Activated CD4-positive, alpha-beta T cell treated with anti-CD3 and anti-CD28 coated beads for 36 hours (primary cell): Measurements from ENCODE around the gene FLNC. TPM values are rescaled to one million over a fixed set of nuclear protein-coding genes. Genes with fewer than 3 reads are reported as not detected.

Experiments
- ATAC-seq: fragments of 200-7000 bp; cut with Tn5 transposase; one replicate; pipeline ENCODE4 v1.10.0; 2021; ENCODE audit warnings: mild to moderate bottlenecking, moderate library complexity
- CTCF ChIA-PET: fragments of 350-600 bp; sonication (Branson Sonifier 250); formaldehyde crosslinking; loops from one replicate; lab custom pipeline; 2021; ENCODE audit warnings: antibody characterized with exemption; lab: Charles Lee
- POLR2A ChIA-PET: fragments of 350-600 bp; sonication (Branson Sonifier 250); formaldehyde crosslinking; loops from one replicate; lab custom pipeline; 2021; ENCODE audit warnings: antibody characterized with exemption, inconsistent platforms; lab: Charles Lee
- DNase-seq: peaks from one replicate; pipeline ENCODE4 v3.0.0-alpha.2; 2020
- H3K27ac Mint-ChIP-seq: one replicate; pipeline ENCODE4 v1.8.0; 2021; ENCODE audit warnings: mixed read lengths
- H3K27me3 Mint-ChIP-seq: one replicate; pipeline ENCODE4 v1.8.0; 2021; ENCODE audit warnings: mixed read lengths
- H3K36me3 Mint-ChIP-seq: one replicate; pipeline ENCODE4 v1.8.0; 2021; ENCODE audit warnings: low read depth, mixed read lengths
- H3K4me1 Mint-ChIP-seq: one replicate; pipeline ENCODE4 v1.8.0; 2021; ENCODE audit warnings: mixed read lengths
- H3K4me3 Mint-ChIP-seq: one replicate; pipeline ENCODE4 v1.8.0; 2021; ENCODE audit warnings: mild to moderate bottlenecking, moderate library complexity, mixed read lengths
- H3K9me3 Mint-ChIP-seq: one replicate; pipeline ENCODE4 v1.8.0; 2021; ENCODE audit warnings: low read depth, mixed read lengths
- intact Hi-C, 2 experiments: fragments of 100-400 bp; cut with DNase I in 1 of 2; cut with micrococcal nuclease in 1 of 2; formaldehyde crosslinking; loops; one replicate each; pipeline versions ENCODE4 v1.14.2 to v1.15.1; 2022 to 2024; cut with DNase I, micrococcal nuclease
- total RNA-seq, 2 experiments: library from RNA; stranded (reverse); gene quantifications; one replicate each; pipeline ENCODE4 v1.2.3, GENCODE V29; 2021

The FLNC gene
- total RNA-seq, 2 experiments from 2014 or later = 0.09 to 0.18 TPM

DNA sequence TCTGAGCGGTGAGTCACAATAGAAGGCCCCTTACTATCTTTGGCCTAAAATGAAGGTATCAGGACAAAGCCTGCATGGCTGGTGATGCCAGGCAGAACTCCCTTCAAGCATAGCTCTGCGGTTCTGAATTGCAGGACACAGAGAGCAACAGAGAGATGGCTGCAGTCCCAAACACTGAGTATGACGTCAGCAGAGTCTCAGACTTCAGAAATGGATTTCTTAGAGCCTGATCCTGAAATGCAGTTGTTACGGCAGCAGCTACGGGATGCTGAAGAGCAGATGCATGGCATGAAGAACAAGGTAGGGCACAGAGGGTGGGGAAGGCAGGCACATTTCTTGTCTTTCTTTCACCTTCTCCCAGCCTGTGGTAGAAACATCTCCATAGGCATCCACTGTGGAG is 25.0 kb upstream of the FLNC start:
- no peak for DNase-seq
- ChIA-PET POLR2A (no interaction called here), CTCF (interaction anchor here (0.6 to 1.0 kb wide), 2 partner anchors 20 to 67 kb away, joined by 3 read pairs; no protein-coding TSS in a partner anchor)
- H3K9me3 Mint-ChIP-seq = no peaks in the 10 kb centered on the region
- peaks cover 2% of the 10 kb centered on the region for H3K36me3 Mint-ChIP-seq
- no peaks in the 10 kb centered on the region for H3K27me3 Mint-ChIP-seq
- H3K4me3 Mint-ChIP-seq = no peak overlapping the region
- H3K27ac Mint-ChIP-seq = no peak overlapping the region
- no peaks in the 10 kb centered on the region for H3K4me1 Mint-ChIP-seq
- no peak for ATAC-seq
- intact Hi-C loops = no loop called here

DNA sequence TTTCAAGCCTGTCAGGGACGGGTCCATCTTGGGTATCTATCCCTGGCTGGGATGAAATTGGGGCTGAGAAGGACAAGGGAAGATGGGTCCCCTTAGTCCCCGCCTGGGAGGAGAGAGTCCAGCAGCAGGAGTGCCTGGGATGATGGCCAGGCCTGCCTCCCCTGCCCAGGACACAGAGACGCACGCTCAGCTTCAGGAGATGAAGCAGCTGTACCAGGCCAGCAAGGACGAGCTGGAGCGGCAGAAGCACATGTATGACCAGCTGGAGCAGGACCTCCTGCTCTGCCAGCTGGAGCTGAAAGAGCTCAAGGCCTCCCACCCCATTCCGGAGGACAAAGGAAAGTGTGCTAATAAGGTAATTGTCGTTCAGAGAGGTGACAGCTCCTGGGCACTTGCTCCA is 23.0 kb upstream of the FLNC start:
- Mint-ChIP-seq H3K4me3 (no peak overlapping the region), H3K4me1 (no peaks in the 10 kb centered on the region), H3K27ac (no peak overlapping the region), H3K27me3 (no peaks in the 10 kb centered on the region), H3K36me3 (peaks cover 2% of the 10 kb centered on the region), H3K9me3 (no peaks in the 10 kb centered on the region)
- ChIA-PET CTCF (no interaction called here), POLR2A (no interaction called here)
- intact Hi-C loops = no loop called here
- ATAC-seq (no peak), DNase-seq (no peak)

DNA sequence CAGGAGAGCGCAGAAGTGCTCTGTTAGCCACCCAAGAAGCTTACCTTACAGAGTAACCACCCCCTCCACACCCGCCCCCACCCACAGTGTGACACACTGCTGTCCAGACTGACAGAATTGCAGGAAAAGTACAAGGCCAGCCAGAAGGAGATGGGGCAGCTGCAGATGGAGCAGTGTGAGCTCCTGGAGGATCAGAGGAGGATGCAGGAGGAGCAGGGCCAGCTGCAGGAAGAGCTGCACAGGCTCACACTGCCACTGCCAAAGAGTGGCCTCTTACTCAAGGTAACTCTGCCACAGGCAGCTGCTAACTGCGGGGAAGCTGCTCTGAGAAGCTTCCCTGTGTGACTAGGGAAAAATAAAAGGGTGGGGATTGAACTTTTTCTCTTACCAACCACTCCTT is 20.8 kb upstream of the FLNC start:
- no peak for ATAC-seq
- Mint-ChIP-seq H3K4me1 (no peaks in the 10 kb centered on the region), H3K27me3 (no peaks in the 10 kb centered on the region), H3K27ac (no peak overlapping the region), H3K4me3 (no peak overlapping the region), H3K9me3 (no peaks in the 10 kb centered on the region), H3K36me3 (peaks cover 2% of the 10 kb centered on the region)
- ChIA-PET POLR2A (no interaction called here), CTCF (no interaction called here)
- no peak for DNase-seq
- intact Hi-C loops = no loop called here

DNA sequence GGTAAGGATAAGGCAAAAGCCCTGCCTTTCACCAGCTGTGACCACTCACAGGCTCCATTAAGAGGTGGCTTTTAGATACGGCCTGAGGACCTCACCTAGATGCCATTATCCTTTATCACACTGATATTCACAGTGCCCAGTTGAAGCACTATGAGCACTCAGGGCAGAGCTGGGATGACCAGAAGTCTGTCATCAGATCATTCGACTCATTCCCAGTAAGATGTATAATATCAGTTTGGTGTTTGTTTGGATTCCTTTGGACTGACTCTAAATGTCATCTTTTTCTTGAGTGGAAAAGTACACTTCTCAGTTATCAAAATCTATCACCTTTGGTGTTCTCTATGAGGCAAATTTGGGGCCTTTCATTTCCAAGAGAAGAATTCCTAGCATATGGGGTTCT is 19.7 kb upstream of the FLNC start:
- POLR2A ChIA-PET = no interaction called here
- ATAC-seq (no peak), DNase-seq (no peak)
- H3K27me3 Mint-ChIP-seq = no peaks in the 10 kb centered on the region
- no peak overlapping the region for H3K4me3 Mint-ChIP-seq
- no peaks in the 10 kb centered on the region for H3K9me3 Mint-ChIP-seq
- CTCF ChIA-PET = no interaction called here
- peaks cover 2% of the 10 kb centered on the region for H3K36me3 Mint-ChIP-seq
- H3K4me1 Mint-ChIP-seq = no peaks in the 10 kb centered on the region
- no peak overlapping the region for H3K27ac Mint-ChIP-seq
- intact Hi-C loops = no loop called here

DNA sequence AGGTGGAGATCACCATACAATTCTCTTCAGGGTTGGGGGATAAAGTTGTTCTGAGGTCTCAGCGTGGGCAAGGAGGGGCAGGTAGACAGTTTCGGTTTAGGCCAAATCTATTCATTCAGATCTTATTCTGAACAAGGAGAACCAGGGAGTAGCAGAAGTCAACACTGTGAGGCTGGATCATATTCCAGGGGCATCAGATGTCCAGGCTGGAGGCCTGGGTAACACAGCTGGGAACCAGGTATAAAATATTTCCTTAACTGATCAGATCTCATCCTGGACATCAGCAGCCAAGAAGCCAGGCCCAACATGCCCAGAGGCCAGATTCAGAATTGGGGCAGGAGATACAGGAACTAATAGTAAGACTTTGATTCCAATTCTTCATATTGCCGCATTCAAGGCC is 19.2 kb upstream of the FLNC start:
- H3K27ac Mint-ChIP-seq = no peak overlapping the region
- H3K4me3 Mint-ChIP-seq = no peak overlapping the region
- ATAC-seq (no peak), DNase-seq (no peak)
- ChIA-PET CTCF (interaction anchor here (0.6 kb wide), 1 partner anchor 27 kb away, joined by 3 read pairs; no protein-coding TSS in a partner anchor), POLR2A (no interaction called here)
- H3K36me3 Mint-ChIP-seq = no peaks in the 10 kb centered on the region
- H3K9me3 Mint-ChIP-seq = no peaks in the 10 kb centered on the region
- no peaks in the 10 kb centered on the region for H3K4me1 Mint-ChIP-seq
- H3K27me3 Mint-ChIP-seq = no peaks in the 10 kb centered on the region
- intact Hi-C loops = no loop called here

DNA sequence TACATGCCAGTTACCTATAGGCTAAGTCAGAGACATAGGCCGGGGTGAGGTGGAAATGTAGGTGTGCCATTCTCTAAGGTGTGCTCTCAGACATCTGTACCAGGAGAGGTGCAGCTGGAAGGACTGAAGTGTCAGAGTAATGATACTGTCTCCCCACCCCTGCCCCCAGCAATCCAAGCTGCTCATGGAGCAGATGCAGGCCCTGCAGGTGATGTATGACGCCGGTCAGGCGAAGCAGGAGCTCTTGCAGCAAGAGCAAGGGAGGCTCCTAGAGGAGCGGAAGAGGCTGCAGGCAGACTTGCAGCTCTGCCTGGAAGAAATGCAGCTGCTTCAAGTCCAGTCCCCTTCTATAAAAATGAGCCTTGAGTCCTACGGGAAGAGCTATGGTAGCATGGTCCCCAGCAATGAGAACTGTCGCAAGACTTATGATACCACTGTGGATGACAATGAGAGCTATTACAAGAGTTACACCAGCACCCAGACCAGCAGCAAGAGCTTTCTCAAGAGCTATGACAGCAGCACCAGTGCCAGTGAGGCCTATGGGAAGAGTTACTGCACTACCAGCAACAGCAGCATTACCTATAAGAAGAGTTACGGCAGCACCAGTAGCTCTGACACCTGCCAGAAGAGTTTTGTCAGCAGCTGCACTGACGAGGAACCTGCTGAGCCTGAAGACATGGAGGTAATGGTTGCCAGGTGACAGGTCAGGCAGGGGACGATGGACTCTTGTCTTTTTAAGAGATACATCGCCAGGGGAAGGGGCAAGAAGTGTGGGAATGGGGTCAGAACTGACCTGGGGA is 18.4 kb upstream of the FLNC start:
- Mint-ChIP-seq H3K27me3 (no peaks in the 10 kb centered on the region), H3K27ac (no peak overlapping the region), H3K9me3 (no peaks in the 10 kb centered on the region), H3K4me3 (no peak overlapping the region), H3K4me1 (no peaks in the 10 kb centered on the region), H3K36me3 (no peaks in the 10 kb centered on the region)
- no peak for ATAC-seq
- CTCF ChIA-PET = interaction anchor here (0.6 to 1.7 kb wide), 3 partner anchors 28 to 1950 kb away, joined by 3 to 7 read pairs (median 4); no protein-coding TSS in a partner anchor
- no peak for DNase-seq
- POLR2A ChIA-PET = no interaction called here
- intact Hi-C loops = no loop called here

DNA sequence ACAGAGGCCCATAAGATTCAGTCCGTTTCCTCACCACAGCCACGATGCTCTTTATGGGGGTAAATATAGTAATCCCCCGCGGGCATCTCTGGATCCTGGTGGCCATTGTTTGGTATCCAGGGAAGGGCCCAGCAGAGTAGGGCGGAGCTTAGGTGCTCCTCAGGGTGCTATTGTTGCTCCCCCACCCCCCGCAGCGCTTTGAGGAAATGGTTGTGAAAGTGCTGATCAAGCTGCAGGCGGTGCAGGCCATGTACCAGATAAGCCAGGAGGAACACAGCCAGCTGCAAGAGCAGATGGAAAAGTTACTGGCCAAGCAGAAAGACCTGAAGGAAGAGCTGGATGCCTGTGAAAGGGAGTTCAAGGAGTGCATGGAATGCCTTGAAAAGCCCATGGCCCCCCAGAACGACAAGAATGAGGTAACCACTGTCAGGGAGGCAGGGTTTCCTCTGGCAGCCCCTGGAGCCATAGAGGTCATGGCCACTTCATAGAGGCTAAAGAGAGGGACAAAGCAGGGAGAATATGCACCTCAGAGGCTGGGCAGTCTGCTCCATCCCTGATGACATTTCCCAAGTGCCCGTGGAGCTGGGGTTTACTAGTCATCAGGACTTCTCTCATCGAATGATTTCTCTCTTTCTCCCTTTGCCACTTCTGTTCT is 17.6 kb upstream of the FLNC start:
- Mint-ChIP-seq H3K4me1 (no peaks in the 10 kb centered on the region), H3K27ac (no peak overlapping the region), H3K9me3 (no peaks in the 10 kb centered on the region), H3K27me3 (no peaks in the 10 kb centered on the region), H3K36me3 (no peaks in the 10 kb centered on the region), H3K4me3 (no peak overlapping the region)
- DNase-seq (no peak), ATAC-seq (no peak)
- POLR2A ChIA-PET = no interaction called here
- CTCF ChIA-PET = interaction anchor here (0.6 to 1.7 kb wide), 2 partner anchors 71 to 1949 kb away, joined by 4 to 7 read pairs; no protein-coding TSS in a partner anchor
- intact Hi-C loops = no loop called here

DNA sequence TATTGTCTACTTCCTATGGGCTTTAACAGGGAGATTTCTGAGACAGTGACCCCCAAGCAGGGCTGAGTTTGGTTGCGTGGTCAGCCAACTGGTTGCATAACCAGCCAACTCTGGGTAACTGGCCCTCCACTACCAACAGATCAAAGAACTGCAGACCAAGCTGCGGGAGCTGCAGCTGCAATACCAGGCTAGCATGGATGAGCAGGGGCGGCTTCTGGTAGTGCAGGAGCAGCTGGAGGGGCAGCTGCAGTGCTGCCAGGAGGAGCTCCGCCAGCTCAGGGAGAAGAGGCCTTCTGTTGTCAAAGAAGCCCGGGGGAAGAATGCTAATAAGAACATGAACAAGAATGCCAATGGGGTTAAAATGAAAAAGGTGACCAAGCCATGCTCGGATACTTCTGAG is 15.7 kb upstream of the FLNC start:
- Mint-ChIP-seq H3K4me1 (no peaks in the 10 kb centered on the region), H3K27me3 (no peaks in the 10 kb centered on the region), H3K36me3 (no peaks in the 10 kb centered on the region), H3K9me3 (no peaks in the 10 kb centered on the region), H3K27ac (no peak overlapping the region), H3K4me3 (no peak overlapping the region)
- DNase-seq = no peak
- CTCF ChIA-PET = interaction anchor here (0.8 kb wide), 1 partner anchor 19 kb away, joined by 3 read pairs; no protein-coding TSS in a partner anchor
- POLR2A ChIA-PET = no interaction called here
- intact Hi-C loops = no loop called here
- ATAC-seq = no peak

DNA sequence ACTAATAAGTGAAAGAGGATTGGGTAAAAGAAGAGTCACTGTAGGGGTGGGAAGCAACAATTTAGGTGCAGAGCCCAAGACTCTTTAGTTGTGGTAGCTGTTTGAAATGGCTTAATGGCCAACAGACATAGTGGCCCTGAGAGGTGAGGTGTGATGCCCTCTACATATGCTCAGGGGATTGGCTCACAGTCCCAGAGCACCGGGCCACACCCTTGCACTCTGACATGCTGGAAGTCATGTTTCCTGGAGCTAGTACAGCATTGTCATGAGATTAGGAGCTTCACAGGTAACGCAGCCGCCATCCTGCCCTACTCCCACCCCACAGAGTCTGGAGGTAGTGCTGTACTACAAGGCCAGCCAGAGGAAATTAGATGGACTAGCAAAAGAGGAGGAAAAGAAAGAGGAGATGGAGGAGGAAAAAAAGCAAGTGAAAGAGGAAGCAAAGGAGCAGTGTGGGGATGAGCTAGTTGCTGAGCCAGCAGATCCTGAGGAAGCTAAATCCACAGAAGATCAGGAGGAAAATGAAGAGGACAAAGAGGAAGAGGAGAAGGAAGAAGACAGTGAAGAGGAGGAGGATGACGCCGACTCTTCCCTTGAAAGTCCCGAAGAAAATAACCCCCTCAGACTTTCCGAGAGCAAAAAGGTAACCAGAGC is 14.8 kb upstream of the FLNC start:
- POLR2A ChIA-PET = no interaction called here
- Mint-ChIP-seq H3K27ac (no peak overlapping the region), H3K36me3 (no peaks in the 10 kb centered on the region), H3K27me3 (no peaks in the 10 kb centered on the region), H3K9me3 (no peaks in the 10 kb centered on the region), H3K4me1 (peaks cover 5% of the 10 kb centered on the region), H3K4me3 (no peak overlapping the region)
- CTCF ChIA-PET = interaction anchor here (0.8 kb wide), 1 partner anchor 894 kb away, joined by 3 read pairs; no protein-coding TSS in a partner anchor
- ATAC-seq = no peak
- intact Hi-C loops = no loop called here
- no peak for DNase-seq

DNA sequence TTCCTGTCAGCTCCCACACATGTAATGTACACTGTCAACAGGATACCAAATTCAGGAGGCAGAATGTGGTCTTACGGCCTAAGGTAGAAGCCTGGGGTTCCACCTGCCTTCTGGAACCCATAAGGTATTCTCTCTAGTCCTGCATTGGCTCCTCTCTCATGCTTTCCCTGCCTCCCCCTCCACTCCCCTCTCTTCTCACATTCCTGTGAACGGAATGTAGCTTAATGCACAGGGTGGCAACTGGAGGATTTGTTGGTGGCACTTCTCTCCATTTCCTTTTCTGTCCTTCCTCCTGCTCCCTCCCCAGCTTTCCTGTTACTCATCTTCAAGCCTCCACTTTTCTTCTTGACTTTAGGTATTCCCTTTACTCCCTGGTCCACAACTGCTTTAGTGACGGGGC is 11.5 kb upstream of the FLNC start:
- Mint-ChIP-seq H3K36me3 (no peaks in the 10 kb centered on the region), H3K9me3 (no peaks in the 10 kb centered on the region), H3K4me3 (no peak overlapping the region), H3K4me1 (peaks cover 5% of the 10 kb centered on the region), H3K27ac (no peak overlapping the region), H3K27me3 (no peaks in the 10 kb centered on the region)
- ChIA-PET POLR2A (interaction anchor here (0.6 kb wide), 1 partner anchor 14 kb away, joined by 3 read pairs; no protein-coding TSS in a partner anchor), CTCF (interaction anchor here (0.8 to 1.2 kb wide), 2 partner anchors 13 to 41 kb away, joined by 3 to 5 read pairs; no protein-coding TSS in a partner anchor)
- intact Hi-C loops = no loop called here
- ATAC-seq (no peak), DNase-seq (no peak)

DNA sequence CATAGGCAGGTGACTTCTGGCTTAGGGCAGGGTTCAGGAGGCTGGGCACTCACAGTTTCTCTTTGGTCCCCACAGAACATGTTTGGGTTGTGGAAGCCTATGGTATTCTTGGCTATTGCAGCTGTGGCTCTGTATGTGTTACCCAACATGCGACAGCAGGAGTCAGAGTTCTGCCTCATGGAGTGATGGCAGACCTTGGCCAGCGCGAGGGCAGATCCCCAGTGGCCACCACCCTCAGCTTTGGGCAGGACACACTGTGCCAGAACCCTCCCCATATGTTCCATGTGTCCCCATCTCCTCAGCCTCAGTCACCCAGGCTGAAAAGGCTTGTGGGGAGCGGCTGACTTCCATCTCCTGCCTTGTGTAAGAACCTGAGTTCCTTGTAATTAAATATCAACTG is 8.5 kb upstream of the FLNC start:
- Mint-ChIP-seq H3K4me1 (peaks cover 5% of the 10 kb centered on the region), H3K27ac (no peak overlapping the region), H3K9me3 (no peaks in the 10 kb centered on the region), H3K36me3 (no peaks in the 10 kb centered on the region), H3K27me3 (no peaks in the 10 kb centered on the region), H3K4me3 (no peak overlapping the region)
- CTCF ChIA-PET = no interaction called here
- POLR2A ChIA-PET = no interaction called here
- DNase-seq (no peak), ATAC-seq (no peak)
- intact Hi-C loops = no loop called here
